Naive thymus-derived CD4-positive, alpha-beta T cell (primary cell): Measurements from ENCODE around the gene ABHD14A. TPM values are rescaled to one million over a fixed set of nuclear protein-coding genes. Genes with fewer than 3 reads are reported as not detected.

Experiments
- ATAC-seq: fragments of 150-1000 bp; cut with Tn5 transposase; 2 replicates; pipeline ENCODE4 v1.10.0; 2021; ENCODE audit warnings: mild to moderate bottlenecking, moderate library complexity
- CTCF ChIA-PET: fragments of 350-600 bp; sonication (Branson Sonifier 250); formaldehyde crosslinking; loops from one replicate; lab custom pipeline; 2021; ENCODE audit warnings: antibody characterized with exemption; lab: Charles Lee
- POLR2A ChIA-PET: fragments of 350-600 bp; sonication (Branson Sonifier 250); formaldehyde crosslinking; loops from one replicate; lab custom pipeline; 2021; ENCODE audit warnings: antibody characterized with exemption, inconsistent platforms; lab: Charles Lee
- DNase-seq, 9 donors: peaks; one replicate each; pipeline versions ENCODE4 v3.0.0 to v3.0.0-alpha.2; 2020 to 2022; ENCODE audit warnings: mixed read lengths in 1 of 9
- H3K27ac ChIP-seq: one replicate; pipeline ENCODE4 v1.7.0; 2013; ENCODE audit warnings: mild to moderate bottlenecking, low read depth, low read length, moderate library complexity
- H3K27me3 ChIP-seq, 2 donors: one replicate each; pipeline ENCODE4 v1.7.0; 2013; ENCODE audit warnings: low read length in 2 of 2, mild to moderate bottlenecking in 2 of 2, moderate library complexity in 2 of 2; ENCODE audit not compliant: control insufficient read depth in 2 of 2, insufficient read depth in 2 of 2
- H3K36me3 ChIP-seq, 3 experiments: 1 replicate in 2 of 3; 2 replicates in 1 of 3; pipeline ENCODE4 v1.7.0; 2013; ENCODE audit warnings: low read length in 3 of 3, mild to moderate bottlenecking in 3 of 3, moderate library complexity in 1 of 3; ENCODE audit not compliant: insufficient read depth in 3 of 3, control insufficient read depth in 2 of 3
- H3K4me1 ChIP-seq, 2 donors: one replicate each; pipeline ENCODE4 v1.7.0; 2013; ENCODE audit warnings: low read length in 2 of 2, mild to moderate bottlenecking in 2 of 2, moderate library complexity in 1 of 2; ENCODE audit not compliant: control insufficient read depth in 2 of 2, insufficient read depth in 2 of 2
- H3K4me3 ChIP-seq: 2 replicates; pipeline ENCODE4 v1.7.0; 2013; ENCODE audit warnings: mild to moderate bottlenecking, low read length
- H3K9me3 ChIP-seq, 3 experiments: 1 replicate in 2 of 3; 2 replicates in 1 of 3; pipeline ENCODE4 v1.7.0; 2013; ENCODE audit warnings: low read length in 3 of 3; ENCODE audit not compliant: control insufficient read depth in 2 of 3
- H3K27ac Mint-ChIP-seq, 9 donors: one replicate each; pipeline ENCODE4 v1.8.0; 2020 to 2022; ENCODE audit warnings: mixed read lengths in 9 of 9, mild to moderate bottlenecking in 8 of 9, moderate library complexity in 5 of 9, inconsistent platforms in 2 of 9
- H3K27me3 Mint-ChIP-seq, 5 donors: one replicate each; pipeline ENCODE4 v1.8.0; 2021 to 2022; ENCODE audit warnings: mixed read lengths in 5 of 5, mild to moderate bottlenecking in 1 of 5
- H3K36me3 Mint-ChIP-seq, 5 donors: one replicate each; pipeline ENCODE4 v1.8.0; 2020 to 2022; ENCODE audit warnings: mixed read lengths in 5 of 5, mild to moderate bottlenecking in 3 of 5, inconsistent platforms in 1 of 5
- H3K4me1 Mint-ChIP-seq, 7 donors: one replicate each; pipeline ENCODE4 v1.8.0; 2020 to 2022; ENCODE audit warnings: mixed read lengths in 7 of 7, mild to moderate bottlenecking in 3 of 7, inconsistent platforms in 1 of 7
- H3K4me3 Mint-ChIP-seq, 10 donors: one replicate each; pipeline ENCODE4 v1.8.0; 2020 to 2022; ENCODE audit warnings: mild to moderate bottlenecking in 10 of 10, mixed read lengths in 10 of 10, moderate library complexity in 6 of 10, inconsistent platforms in 2 of 10
- H3K9me3 Mint-ChIP-seq, 11 donors: one replicate each; pipeline ENCODE4 v1.8.0; 2020 to 2022; ENCODE audit warnings: mixed read lengths in 11 of 11, mild to moderate bottlenecking in 4 of 11, inconsistent platforms in 1 of 11, moderate library complexity in 1 of 11
- intact Hi-C, 2 donors: fragments of 100-400 bp; cut with micrococcal nuclease; formaldehyde crosslinking; loops; one replicate each; pipeline ENCODE4 v1.15.1; 2023
- polyA plus RNA-seq, 2 donors: library from polyadenylated mRNA; unstranded; fragments of 300-500 nt; fragmentation: Illumina TruSeq; gene quantifications; one replicate each; pipeline ENCODE4 v1.2.3, GENCODE V29; 2021
- total RNA-seq, 6 experiments: library from RNA in 5 of 6; stranded (reverse) in 5 of 6; gene quantifications; 1 replicate in 5 of 6; 2 replicates in 1 of 6; pipeline ENCODE4 v1.2.3 and lab custom pipeline; 2021 to 2026

Gene ABHD14A
- total and polyA plus RNA-seq, 7 experiments from 2014 or later: 9.9 to 96.9 (median 21.6) TPM

DNA sequence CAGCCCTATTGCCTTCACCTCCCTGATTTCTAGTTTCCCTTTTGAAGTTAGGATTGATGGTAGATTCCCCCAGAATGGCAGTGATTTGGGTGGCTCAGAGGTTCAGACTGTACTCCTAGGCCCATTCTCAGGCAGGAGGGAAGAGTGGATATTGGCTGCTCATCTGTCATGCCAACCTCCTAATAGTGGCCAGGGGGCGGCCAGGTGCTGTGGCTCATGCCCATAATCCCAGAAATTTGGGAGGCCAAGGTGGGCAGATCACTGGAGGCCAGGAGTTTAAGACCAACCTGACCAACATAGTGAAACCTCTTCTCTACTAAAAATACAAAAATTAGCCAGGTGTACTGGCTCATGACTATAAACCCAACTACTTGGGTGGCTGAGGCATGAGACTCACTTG, 44.4 kb upstream of the ABHD14A start:
- DNase-seq (no peak), ATAC-seq (no peak)
- intact Hi-C loops: no loop called here
- H3K36me3 ChIP-seq: peaks cover 0 to 33% (median 9%) of the 10 kb centered on the region in 3 experiments
- ChIA-PET CTCF (no interaction called here), POLR2A (no interaction called here)
- Mint-ChIP-seq H3K4me3 (no peak overlapping the region), H3K36me3 (peaks cover 0 to 28% (median 4%) of the 10 kb centered on the region in 5 donors), H3K4me1 (no peaks in the 10 kb centered on the region), H3K9me3 (no peaks in the 10 kb centered on the region), H3K27me3 (no peaks in the 10 kb centered on the region), H3K27ac (no peak overlapping the region)
- no peaks in the 10 kb centered on the region for H3K27me3 ChIP-seq
- H3K4me1 ChIP-seq: no peaks in the 10 kb centered on the region
- H3K4me3 ChIP-seq: no peak overlapping the region
- H3K9me3 ChIP-seq: no peaks in the 10 kb centered on the region
- H3K27ac ChIP-seq: no peak overlapping the region

DNA sequence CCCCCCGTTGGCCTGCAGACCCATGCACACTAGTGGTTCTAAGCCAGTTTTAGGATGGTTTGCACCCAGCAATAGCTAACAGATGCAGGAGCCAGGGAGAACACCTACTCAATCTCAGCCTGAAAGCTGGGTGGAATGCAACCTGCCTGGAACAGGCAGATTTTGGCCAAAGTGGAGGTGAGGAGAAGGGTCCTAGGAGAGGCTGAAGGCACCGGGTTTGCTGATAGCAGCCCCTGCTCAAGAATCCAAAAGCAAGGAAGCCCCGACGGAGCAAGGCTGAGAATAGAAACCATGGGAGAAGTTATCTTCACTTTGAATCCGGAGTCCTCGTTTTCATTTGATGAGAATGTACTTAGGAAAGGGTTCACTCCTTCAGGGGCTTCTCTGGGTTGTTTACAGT, 43.1 kb upstream of the ABHD14A start:
- Histone ChIP-seq H3K4me1 (no peaks in the 10 kb centered on the region), H3K9me3 (no peaks in the 10 kb centered on the region), H3K27ac (no peak overlapping the region), H3K27me3 (no peaks in the 10 kb centered on the region), H3K36me3 (peaks cover 0 to 46% (median 16%) of the 10 kb centered on the region in 3 experiments), H3K4me3 (no peak overlapping the region)
- ATAC-seq: no peak
- Mint-ChIP-seq H3K36me3 (peaks cover 0 to 38% (median 4%) of the 10 kb centered on the region in 5 donors), H3K27ac (no peak overlapping the region), H3K4me1 (no peaks in the 10 kb centered on the region), H3K27me3 (no peaks in the 10 kb centered on the region), H3K4me3 (no peak overlapping the region), H3K9me3 (no peaks in the 10 kb centered on the region)
- intact Hi-C loops: no loop called here
- ChIA-PET CTCF (no interaction called here), POLR2A (no interaction called here)
- no peak for DNase-seq

DNA sequence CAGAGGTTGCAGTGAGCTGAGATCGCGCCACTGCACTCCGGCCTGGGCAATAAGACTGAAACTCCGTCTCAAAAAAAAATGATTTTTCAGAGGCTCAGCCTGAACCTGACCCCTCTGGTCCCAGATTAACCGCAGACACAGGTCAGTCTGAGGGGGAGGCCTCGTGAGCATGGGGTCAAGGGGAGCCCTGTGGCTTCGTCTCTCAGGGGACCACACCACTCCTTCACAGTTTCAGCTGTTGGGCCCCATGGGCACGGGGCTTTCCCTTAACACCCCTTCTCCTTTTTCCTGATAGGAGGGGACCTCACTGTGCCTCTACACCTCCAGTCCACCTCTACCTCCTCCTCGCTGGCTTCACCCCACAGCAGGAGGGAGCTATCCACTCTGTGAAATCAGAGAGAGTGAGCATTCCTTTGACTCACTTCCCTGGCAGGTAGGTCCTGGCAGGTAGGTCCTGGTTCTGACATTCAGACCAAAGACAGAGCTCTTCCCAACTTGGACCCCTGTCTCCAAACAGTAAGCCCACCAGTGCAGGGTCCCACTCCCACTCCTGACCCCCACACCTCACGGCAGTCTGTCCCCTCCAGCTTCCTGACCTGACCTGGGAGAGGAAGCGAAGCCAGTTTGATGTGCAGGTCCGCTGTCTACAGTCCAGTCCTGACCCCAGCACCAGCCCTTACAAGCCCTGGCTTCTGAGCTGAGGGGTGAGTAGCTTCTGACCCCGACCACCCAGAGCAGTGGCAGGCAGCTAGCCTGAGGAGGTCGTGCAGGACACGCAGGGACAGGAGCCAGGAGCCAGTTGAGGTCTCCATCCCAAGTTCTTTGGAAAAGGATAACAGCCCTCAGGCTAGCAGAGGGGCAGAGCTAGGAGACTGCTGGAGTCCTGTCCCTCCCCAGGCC, 42.1 kb upstream of the ABHD14A start:
- DNase-seq: no peak

DNA sequence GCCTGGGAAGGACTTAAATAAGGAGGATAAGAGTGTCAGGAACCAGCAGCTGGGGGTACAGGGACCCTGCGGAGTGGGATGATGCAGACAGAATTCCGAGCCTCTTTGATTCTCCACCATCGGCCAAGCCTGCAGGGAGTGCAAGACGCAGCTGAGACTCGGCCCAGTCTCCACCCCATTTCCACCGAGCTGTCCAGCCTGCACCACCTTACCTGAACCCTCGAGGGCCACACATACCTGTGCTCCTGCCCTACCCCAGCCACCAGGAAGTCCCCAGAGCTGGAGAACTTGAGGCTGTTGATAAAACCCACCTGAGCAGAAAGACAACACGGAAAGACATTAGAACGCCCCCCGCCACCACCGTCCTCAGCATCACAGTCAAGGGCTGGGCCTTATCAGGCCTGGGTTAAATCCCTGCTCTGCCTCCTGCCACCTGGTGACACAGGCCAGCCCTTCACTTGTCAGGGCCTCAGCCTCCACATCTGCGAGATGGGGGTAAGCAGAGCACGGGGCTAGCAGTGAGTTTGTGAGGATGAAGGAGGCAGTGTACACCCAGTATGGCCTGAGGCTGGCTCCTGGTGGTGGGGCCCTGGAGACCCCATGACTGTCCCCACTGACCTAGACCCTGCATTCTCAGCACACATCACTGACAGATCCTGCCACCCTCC, 41.3 kb upstream of the ABHD14A start:
- no peak overlapping the region for H3K27ac Mint-ChIP-seq
- no peaks in the 10 kb centered on the region for H3K9me3 Mint-ChIP-seq
- intact Hi-C loops: no loop called here
- no peak overlapping the region for H3K4me3 Mint-ChIP-seq
- ChIA-PET CTCF (no interaction called here), POLR2A (no interaction called here)
- Histone ChIP-seq H3K4me1 (no peaks in the 10 kb centered on the region), H3K36me3 (peaks cover 0 to 64% (median 16%) of the 10 kb centered on the region in 3 experiments), H3K27me3 (no peaks in the 10 kb centered on the region), H3K27ac (no peak overlapping the region), H3K9me3 (no peaks in the 10 kb centered on the region), H3K4me3 (no peak overlapping the region)
- H3K27me3 Mint-ChIP-seq: no peaks in the 10 kb centered on the region
- H3K4me1 Mint-ChIP-seq: peaks cover 0 to 7% (median 0%) of the 10 kb centered on the region in 7 donors
- ATAC-seq: no peak
- no peak for DNase-seq
- peaks cover 0 to 44% (median 5%) of the 10 kb centered on the region in 5 donors for H3K36me3 Mint-ChIP-seq

More for the DNA sequence above, 42.1 kb upstream of the ABHD14A start:
- Histone ChIP-seq H3K9me3 (no peaks in the 10 kb centered on the region), H3K27ac (no peak overlapping the region), H3K4me3 (no peak overlapping the region), H3K27me3 (no peaks in the 10 kb centered on the region), H3K4me1 (no peaks in the 10 kb centered on the region), H3K36me3 (peaks cover 0 to 56% (median 16%) of the 10 kb centered on the region in 3 experiments)
- Mint-ChIP-seq H3K4me3 (no peak overlapping the region), H3K4me1 (no peaks in the 10 kb centered on the region), H3K9me3 (no peaks in the 10 kb centered on the region), H3K27me3 (no peaks in the 10 kb centered on the region), H3K36me3 (peaks cover 0 to 39% (median 5%) of the 10 kb centered on the region in 5 donors), H3K27ac (no peak overlapping the region)
- ChIA-PET POLR2A (interaction anchor here (0.7 kb wide), 1 partner anchor 473 kb away, joined by 4 read pairs; no protein-coding TSS in a partner anchor), CTCF (no interaction called here)
- intact Hi-C loops: no loop called here
- ATAC-seq: no peak

DNA sequence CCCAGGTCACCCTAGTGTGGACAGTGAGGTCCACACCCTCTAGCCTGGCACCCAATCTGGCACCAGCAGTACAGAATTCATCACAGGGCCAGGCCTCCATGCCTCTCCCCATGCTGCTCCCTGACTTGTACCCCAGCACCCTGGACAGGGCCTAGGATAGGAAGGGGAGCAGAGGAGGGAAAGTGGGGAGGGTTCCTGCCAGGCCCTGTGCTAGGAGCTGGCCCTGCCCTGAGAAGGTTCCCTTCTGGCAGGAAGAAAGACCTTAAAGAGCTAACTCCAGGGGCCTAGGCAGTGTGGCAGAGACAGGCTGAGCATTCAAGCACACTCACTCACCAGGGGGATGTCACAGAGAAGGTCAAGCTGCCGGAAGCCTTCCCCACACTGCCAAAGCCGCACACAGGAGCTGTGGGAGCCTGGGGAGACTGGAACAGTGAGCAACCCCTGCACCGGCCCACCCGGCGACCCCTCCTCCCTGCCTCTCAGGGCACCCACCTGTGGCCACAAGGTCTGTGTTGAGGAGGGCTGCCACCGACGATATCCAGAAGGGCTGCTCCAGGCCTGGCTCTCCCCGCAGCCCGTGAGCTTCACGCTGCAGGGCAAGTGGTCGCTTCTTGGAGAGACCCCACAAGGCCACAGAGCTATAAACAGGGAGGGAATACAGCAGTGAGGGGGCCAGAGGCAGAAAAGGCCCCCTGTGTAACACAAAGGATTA, 40.6 kb upstream of the ABHD14A start:
- Mint-ChIP-seq H3K4me3 (no peak overlapping the region), H3K4me1 (peaks cover 3 to 11% (median 4%) of the 10 kb centered on the region in 7 donors), H3K9me3 (no peaks in the 10 kb centered on the region), H3K36me3 (peaks cover 0 to 47% (median 5%) of the 10 kb centered on the region in 5 donors), H3K27me3 (no peaks in the 10 kb centered on the region), H3K27ac (no peak overlapping the region)
- ATAC-seq: no peak
- Histone ChIP-seq H3K9me3 (no peaks in the 10 kb centered on the region), H3K4me1 (no peaks in the 10 kb centered on the region), H3K4me3 (no peak overlapping the region), H3K27ac (no peak overlapping the region), H3K27me3 (no peaks in the 10 kb centered on the region), H3K36me3 (peaks cover 0 to 67% (median 16%) of the 10 kb centered on the region in 3 experiments)
- ChIA-PET POLR2A (interaction anchor here (0.8 kb wide), 1 partner anchor 663 kb away, joined by 4 read pairs; no protein-coding TSS in a partner anchor), CTCF (no interaction called here)
- DNase-seq: no peak
- intact Hi-C loops: no loop called here

DNA sequence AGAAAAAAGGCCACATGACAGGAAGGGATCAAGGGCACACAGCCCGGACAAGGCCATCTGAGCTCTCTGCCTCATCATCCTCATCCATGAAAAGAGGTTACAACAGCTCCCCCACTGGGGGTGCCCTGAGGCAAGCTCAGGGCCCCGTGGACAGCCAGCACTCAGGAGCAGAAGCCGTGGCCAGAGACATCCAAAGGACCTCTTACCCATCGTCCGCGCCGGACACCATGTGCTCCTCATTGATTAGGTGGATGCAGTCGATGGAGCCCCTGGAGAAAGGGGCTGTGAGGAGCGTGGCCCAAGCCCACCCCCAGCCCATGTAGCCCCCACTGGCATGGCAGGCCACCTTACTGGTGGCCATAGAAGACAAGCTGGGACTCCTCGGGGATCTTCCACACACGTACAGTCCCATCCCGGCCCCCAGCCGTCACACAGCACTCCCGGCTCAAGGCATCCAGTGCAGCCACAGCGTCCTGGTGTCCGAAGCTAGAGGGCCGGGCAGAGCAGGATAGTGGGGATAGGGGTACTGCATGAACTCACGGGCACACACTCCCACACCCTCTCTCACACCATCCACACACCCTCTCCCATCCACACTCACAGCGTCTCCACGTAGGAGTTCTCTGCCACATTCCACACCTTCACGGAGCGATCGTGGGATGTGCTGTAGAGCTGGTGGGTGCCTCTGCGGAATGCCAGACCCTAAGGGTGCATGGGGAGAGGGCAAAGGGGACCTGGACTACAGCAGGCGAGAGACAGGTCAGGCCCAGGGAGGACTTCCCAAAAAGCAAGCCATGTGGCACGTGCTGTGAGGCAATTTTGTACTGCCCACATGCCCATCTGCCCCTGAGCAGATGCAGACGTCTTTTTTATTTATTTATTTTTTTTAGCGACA, 39.6 kb upstream of the ABHD14A start:
- CTCF ChIA-PET: no interaction called here

More for the DNA sequence above, 39.6 kb upstream of the ABHD14A start:
- Histone ChIP-seq H3K4me1 (no peaks in the 10 kb centered on the region), H3K4me3 (no peak overlapping the region), H3K27ac (no peak overlapping the region), H3K36me3 (peaks cover 0 to 67% (median 16%) of the 10 kb centered on the region in 3 experiments), H3K27me3 (no peaks in the 10 kb centered on the region), H3K9me3 (no peaks in the 10 kb centered on the region)
- DNase-seq (no peak), ATAC-seq (no peak)
- H3K9me3 Mint-ChIP-seq: no peaks in the 10 kb centered on the region
- H3K27me3 Mint-ChIP-seq: no peaks in the 10 kb centered on the region
- peaks cover 0 to 48% (median 5%) of the 10 kb centered on the region in 5 donors for H3K36me3 Mint-ChIP-seq
- no peak overlapping the region for H3K27ac Mint-ChIP-seq
- POLR2A ChIA-PET: interaction anchor here (0.8 kb wide), 1 partner anchor 664 kb away, joined by 4 read pairs; no protein-coding TSS in a partner anchor
- intact Hi-C loops: no loop called here
- no peak overlapping the region for H3K4me3 Mint-ChIP-seq
- H3K4me1 Mint-ChIP-seq: peaks cover 7 to 20% (median 12%) of the 10 kb centered on the region in 7 donors
